K562 (cell line): Measurements from ENCODE around the gene HS2ST1.

Experiments used
- CTCF ChIP-seq, 3 experiments: IDR thresholded peaks in 2 of 3; conservative IDR thresholded peaks in 1 of 3; 2 replicates each; pipeline ENCODE4 v1.5.1; 2011 to 2012; ENCODE audit warnings: low read length in 3 of 3, mild to moderate bottlenecking in 3 of 3, control low read depth in 2 of 3, improper control_type of control experiment in 1 of 3, inconsistent platforms in 1 of 3, low read depth in 1 of 3, mixed read lengths in 1 of 3, moderate library complexity in 1 of 3; ENCODE audit not compliant: insufficient read depth in 2 of 3
- EP400 ChIP-seq: fragments of 450-650 bp; IDR thresholded peaks from 2 replicates; pipeline ENCODE4 v1.6.1; 2017; ENCODE audit warnings: antibody characterized with exemption, mild to moderate bottlenecking, moderate library complexity
- HDGF ChIP-seq: fragments of 450-650 bp; IDR thresholded peaks from 2 replicates; pipeline ENCODE4 v1.6.1; 2016
- HNRNPUL1 ChIP-seq: fragments of 200-400 bp; formaldehyde crosslinking; IDR thresholded peaks from 2 replicates; pipeline ENCODE4 v1.6.1; 2017; ENCODE audit warnings: low read length
- ILK ChIP-seq: fragments of 450-650 bp; IDR thresholded peaks from 2 replicates; pipeline ENCODE4 v1.6.1; 2016; ENCODE audit warnings: missing genetic modification characterization, low read depth, mild to moderate bottlenecking, missing compliant biosample characterization, moderate library complexity, borderline replicate concordance
- RNF219 ChIP-seq: fragments of 250-450 bp; sonication (Bioruptor Pico); IDR thresholded peaks from 2 replicates; pipeline ENCODE4 v1.5.0; 2022; ENCODE audit warnings: mild to moderate bottlenecking
- TF ChIP-seq, protein P1 (sequence below): fragments of 450-650 bp; IDR thresholded peaks from 2 replicates; pipeline ENCODE4 v1.6.1; 2018; ENCODE audit not compliant: partially characterized antibody

DNA sequence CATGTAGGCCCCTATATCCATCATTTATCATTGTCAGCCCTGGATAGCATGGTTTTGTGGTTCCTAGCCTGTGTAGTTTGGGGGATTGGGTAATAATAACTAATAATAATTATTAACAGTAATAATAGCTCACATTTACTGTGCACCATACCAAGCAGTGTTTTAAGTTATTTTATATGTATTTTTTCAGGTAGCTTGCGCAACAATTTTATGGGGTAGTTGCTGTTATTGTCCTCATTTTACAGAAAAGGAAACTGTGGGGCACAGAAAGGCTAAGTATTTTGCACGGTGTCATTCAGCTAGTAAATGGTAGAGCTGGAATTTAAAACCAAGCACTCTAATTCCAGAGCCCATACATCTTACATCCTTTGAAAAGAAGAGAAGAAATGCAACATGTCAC lies 179.8 kb downstream of the HS2ST1 start:
- TF ChIP-seq, protein P1, sequence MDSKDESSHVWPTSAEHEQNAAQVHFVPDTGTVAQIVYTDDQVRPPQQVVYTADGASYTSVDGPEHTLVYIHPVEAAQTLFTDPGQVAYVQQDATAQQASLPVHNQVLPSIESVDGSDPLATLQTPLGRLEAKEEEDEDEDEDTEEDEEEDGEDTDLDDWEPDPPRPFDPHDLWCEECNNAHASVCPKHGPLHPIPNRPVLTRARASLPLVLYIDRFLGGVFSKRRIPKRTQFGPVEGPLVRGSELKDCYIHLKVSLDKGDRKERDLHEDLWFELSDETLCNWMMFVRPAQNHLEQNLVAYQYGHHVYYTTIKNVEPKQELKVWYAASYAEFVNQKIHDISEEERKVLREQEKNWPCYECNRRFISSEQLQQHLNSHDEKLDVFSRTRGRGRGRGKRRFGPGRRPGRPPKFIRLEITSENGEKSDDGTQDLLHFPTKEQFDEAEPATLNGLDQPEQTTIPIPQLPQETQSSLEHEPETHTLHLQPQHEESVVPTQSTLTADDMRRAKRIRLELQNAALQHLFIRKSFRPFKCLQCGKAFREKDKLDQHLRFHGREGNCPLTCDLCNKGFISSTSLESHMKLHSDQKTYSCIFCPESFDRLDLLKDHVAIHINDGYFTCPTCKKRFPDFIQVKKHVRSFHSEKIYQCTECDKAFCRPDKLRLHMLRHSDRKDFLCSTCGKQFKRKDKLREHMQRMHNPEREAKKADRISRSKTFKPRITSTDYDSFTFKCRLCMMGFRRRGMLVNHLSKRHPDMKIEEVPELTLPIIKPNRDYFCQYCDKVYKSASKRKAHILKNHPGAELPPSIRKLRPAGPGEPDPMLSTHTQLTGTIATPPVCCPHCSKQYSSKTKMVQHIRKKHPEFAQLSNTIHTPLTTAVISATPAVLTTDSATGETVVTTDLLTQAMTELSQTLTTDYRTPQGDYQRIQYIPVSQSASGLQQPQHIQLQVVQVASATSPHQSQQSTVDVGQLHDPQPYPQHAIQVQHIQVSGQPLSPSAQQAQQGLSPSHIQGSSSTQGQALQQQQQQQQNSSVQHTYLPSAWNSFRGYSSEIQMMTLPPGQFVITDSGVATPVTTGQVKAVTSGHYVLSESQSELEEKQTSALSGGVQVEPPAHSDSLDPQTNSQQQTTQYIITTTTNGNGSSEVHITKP, result no peak
- no peak for TF ChIP-seq EP400
- TF ChIP-seq RNF219 (CRISPR knock-in tag), result no peak
- no peak for TF ChIP-seq HNRNPUL1
- no peak for TF ChIP-seq HDGF
- no peak for TF ChIP-seq CTCF (IDR thresholded peaks at IDR 0.05 in 2 of 3, conservative IDR thresholded peaks at IDR 0.05 in 1 of 3; ENCODE audit: insufficient read depth in 2 of 3, low read depth in 1 of 3, low read length in 3 of 3)
- TF ChIP-seq ILK (tag), result no peak
